Measurements from ENCODE around the gene MYBPC2.
A peak's percentile ranks its signal among the peaks of the same experiment; 100 is the strongest.

Gene MYBPC2

GRCh38 chr19:50475101-50475568, 42.4 kb downstream of the MYBPC2 start:
- Histone ChIP-seq H2BK5ac (ENCODE audit: low read depth, low read length, poor library complexity) (no peak overlapping the region), H3K18ac (ENCODE audit: low read length) (no peak overlapping the region), H3K27ac (ENCODE audit: low read depth, low read length) (no peak overlapping the region), H3K9me3 (ENCODE audit: insufficient read depth, low read depth, low read length) (peaks cover 4% of the 10 kb centered on the region), H2AK5ac (ENCODE audit: low read length) (no peak overlapping the region), H3K36me3 (ENCODE audit: control insufficient read depth in 1 of 2, insufficient read depth in 2 of 2, low read length in 2 of 2) (peaks cover 20% of the 10 kb centered on the region in 2 experiments), H3K4ac (ENCODE audit: low read depth, low read length) (no peak overlapping the region), H2BK12ac (ENCODE audit: low read length) (no peak overlapping the region), H4K8ac (ENCODE audit: low read depth, low read length) (no peak overlapping the region), H2AFZ (ENCODE audit: insufficient read depth, low read length, poor library complexity) (no peak overlapping the region), H3K14ac (ENCODE audit: low read length) (no peak overlapping the region), H3K79me1 (ENCODE audit: low read length) (peaks cover 3% of the 10 kb centered on the region), H3K9ac (ENCODE audit: low read length) (no peak overlapping the region), H2BK120ac (ENCODE audit: insufficient read depth, low read length, poor library complexity) (no peak overlapping the region), H3K4me2 (ENCODE audit: low read length) (no peak overlapping the region), H4K12ac (ENCODE audit: low read depth, low read length) (no peak overlapping the region), H3K4me3 (ENCODE audit: low read depth, low read length) (no peak overlapping the region), H3K23ac (ENCODE audit: low read length) (no peak overlapping the region), H3K4me1 (ENCODE audit: control insufficient read depth in 1 of 2, insufficient read depth in 2 of 2, low read length in 2 of 2) (peaks cover 3 to 13% of the 10 kb centered on the region in 2 experiments), H4K91ac (ENCODE audit: low read depth, low read length) (no peak overlapping the region), H3K79me2 (ENCODE audit: control insufficient read depth, insufficient read depth, low read length, poor library complexity) (peaks cover 5% of the 10 kb centered on the region), H3K27me3 (ENCODE audit: insufficient read depth, low read length) (no peaks in the 10 kb centered on the region)
- no peak for DNase-seq
- WGBS (ENCODE audit: extremely low coverage, insufficient coverage, insufficient read length), result no CpG with 5 or more reads among the region's 12 CpGs

- Histone ChIP-seq H3K18ac (ENCODE audit: low read length) (peak overlapping the region; percentile 74), H3K79me1 (ENCODE audit: low read length) (peaks cover 3% of the 10 kb centered on the region), H3K9me3 (ENCODE audit: insufficient read depth, low read depth, low read length) (peaks cover 4% of the 10 kb centered on the region), H3K27me3 (ENCODE audit: insufficient read depth, low read length) (no peaks in the 10 kb centered on the region), H3K4me2 (ENCODE audit: low read length) (peak overlapping the region; percentile 78), H3K9ac (ENCODE audit: low read length) (no peak overlapping the region), H4K8ac (ENCODE audit: low read depth, low read length) (peak overlapping the region; percentile 96), H2BK12ac (ENCODE audit: low read length) (no peak overlapping the region), H3K79me2 (ENCODE audit: control insufficient read depth, insufficient read depth, low read length, poor library complexity) (peaks cover 5% of the 10 kb centered on the region), H3K36me3 (ENCODE audit: control insufficient read depth in 1 of 2, insufficient read depth in 2 of 2, low read length in 2 of 2) (peaks cover 26 to 27% of the 10 kb centered on the region in 2 experiments), H3K14ac (ENCODE audit: low read length) (no peak overlapping the region), H2AK5ac (ENCODE audit: low read length) (peak overlapping the region; percentile 58), H3K4me1 (ENCODE audit: control insufficient read depth in 1 of 2, insufficient read depth in 2 of 2, low read length in 2 of 2) (peaks cover 3 to 13% of the 10 kb centered on the region in 2 experiments), H3K4me3 (ENCODE audit: low read depth, low read length) (peak overlapping the region; percentile 55), H2BK5ac (ENCODE audit: low read depth, low read length, poor library complexity) (no peak overlapping the region), H3K27ac (ENCODE audit: low read depth, low read length) (no peak overlapping the region), H4K91ac (ENCODE audit: low read depth, low read length) (peak overlapping the region; percentile 59), H3K23ac (ENCODE audit: low read length) (no peak overlapping the region), H3K4ac (ENCODE audit: low read depth, low read length) (no peak overlapping the region), H4K12ac (ENCODE audit: low read depth, low read length) (no peak overlapping the region), H2AFZ (ENCODE audit: insufficient read depth, low read length, poor library complexity) (peak overlapping the region; percentile 68), H2BK120ac (ENCODE audit: insufficient read depth, low read length, poor library complexity) (no peak overlapping the region)
- DNase-seq, result no peak
- WGBS (ENCODE audit: extremely low coverage, insufficient coverage, insufficient read length), result no CpG with 5 or more reads among the region's 29 CpGs
These were observed 43.1 kb downstream of the MYBPC2 start for GRCh38 chr19:50475736-50476223.

- H2BK120ac ChIP-seq (ENCODE audit: insufficient read depth, low read length, poor library complexity), result peak within 1 kb of the TSS; percentile 69
- WGBS (ENCODE audit: extremely low coverage, insufficient coverage, insufficient read length), result no CpG with 5 or more reads among the region's 58 CpGs
These were observed 43.7 kb downstream of the MYBPC2 start, which contains the start of the genes EMC10 and GARIN5A for GRCh38 chr19:50476224-50476906. EMC10 (plus strand) TSS chr19:50476507; CDS start chr19:50476545, 38 bp downstream. GARIN5A (minus strand) TSS chr19:50476848; CDS start chr19:50476388, 460 bp downstream.

GRCh38 chr19:50476907-50477238, 44.2 kb downstream of the MYBPC2 start:
- H4K91ac ChIP-seq (ENCODE audit: low read depth, low read length), result no peak overlapping the region
- no peak overlapping the region for H3K27ac ChIP-seq (ENCODE audit: low read depth, low read length)
- no peaks in the 10 kb centered on the region for H3K27me3 ChIP-seq (ENCODE audit: insufficient read depth, low read length)
- no CpG with 5 or more reads among the region's 20 CpGs for WGBS (ENCODE audit: extremely low coverage, insufficient coverage, insufficient read length)
- peaks cover 5% of the 10 kb centered on the region for H3K79me2 ChIP-seq (ENCODE audit: control insufficient read depth, insufficient read depth, low read length, poor library complexity)
- H2BK120ac ChIP-seq (ENCODE audit: insufficient read depth, low read length, poor library complexity), result no peak overlapping the region
- H3K4me1 ChIP-seq (ENCODE audit: control insufficient read depth in 1 of 2, insufficient read depth in 2 of 2, low read length in 2 of 2), result peaks cover 3 to 13% of the 10 kb centered on the region in 2 experiments
- H2BK12ac ChIP-seq (ENCODE audit: low read length), result no peak overlapping the region
- H4K12ac ChIP-seq (ENCODE audit: low read depth, low read length), result no peak overlapping the region
- peaks cover 37 to 38% of the 10 kb centered on the region in 2 experiments for H3K36me3 ChIP-seq (ENCODE audit: control insufficient read depth in 1 of 2, insufficient read depth in 2 of 2, low read length in 2 of 2)
- H3K14ac ChIP-seq (ENCODE audit: low read length), result no peak overlapping the region
- no peak overlapping the region for H4K8ac ChIP-seq (ENCODE audit: low read depth, low read length)
- H3K4me2 ChIP-seq (ENCODE audit: low read length), result peak overlapping the region; percentile 78
- H3K9ac ChIP-seq (ENCODE audit: low read length), result no peak overlapping the region
- H3K79me1 ChIP-seq (ENCODE audit: low read length), result peaks cover 3% of the 10 kb centered on the region
- DNase-seq, result no peak
- H3K4me3 ChIP-seq (ENCODE audit: low read depth, low read length), result peak overlapping the region; percentile 83
- H3K4ac ChIP-seq (ENCODE audit: low read depth, low read length), result no peak overlapping the region
- H2AFZ ChIP-seq (ENCODE audit: insufficient read depth, low read length, poor library complexity), result no peak overlapping the region
- no peak overlapping the region for H3K23ac ChIP-seq (ENCODE audit: low read length)
- no peak overlapping the region for H3K18ac ChIP-seq (ENCODE audit: low read length)
- H2AK5ac ChIP-seq (ENCODE audit: low read length), result no peak overlapping the region
- peaks cover 4% of the 10 kb centered on the region for H3K9me3 ChIP-seq (ENCODE audit: insufficient read depth, low read depth, low read length)
- H2BK5ac ChIP-seq (ENCODE audit: low read depth, low read length, poor library complexity), result no peak overlapping the region

More at GRCh38 chr19:50476224-50476906, 43.7 kb downstream of the MYBPC2 start, which contains the start of the genes EMC10 and GARIN5A:
- H3K4me3 ChIP-seq (ENCODE audit: low read depth, low read length), result peak within 1 kb of the TSS; percentile 83
- DNase-seq, result peak; percentile 96 to 98
- peaks cover 32 to 33% of the 10 kb centered on the region in 2 experiments for H3K36me3 ChIP-seq (ENCODE audit: control insufficient read depth in 1 of 2, insufficient read depth in 2 of 2, low read length in 2 of 2)
- H3K9ac ChIP-seq (ENCODE audit: low read length), result peak within 1 kb of the TSS; percentile 89
- peak within 1 kb of the TSS; percentile 73 for H3K4ac ChIP-seq (ENCODE audit: low read depth, low read length)
- H4K8ac ChIP-seq (ENCODE audit: low read depth, low read length), result peak within 1 kb of the TSS; percentile 98
- H2BK12ac ChIP-seq (ENCODE audit: low read length), result no peak within 1 kb of the TSS
- H3K4me1 ChIP-seq (ENCODE audit: control insufficient read depth in 1 of 2, insufficient read depth in 2 of 2, low read length in 2 of 2), result peaks cover 3 to 13% of the 10 kb centered on the region in 2 experiments
- peaks cover 5% of the 10 kb centered on the region for H3K79me2 ChIP-seq (ENCODE audit: control insufficient read depth, insufficient read depth, low read length, poor library complexity)
- peak within 1 kb of the TSS; percentile 93 for H4K91ac ChIP-seq (ENCODE audit: low read depth, low read length)
- peak within 1 kb of the TSS; percentile 97 for H3K14ac ChIP-seq (ENCODE audit: low read length)
- peak within 1 kb of the TSS; percentile 91 for H2AFZ ChIP-seq (ENCODE audit: insufficient read depth, low read length, poor library complexity)
- no peaks in the 10 kb centered on the region for H3K27me3 ChIP-seq (ENCODE audit: insufficient read depth, low read length)
- H2BK5ac ChIP-seq (ENCODE audit: low read depth, low read length, poor library complexity), result peak within 1 kb of the TSS; percentile 65
- peak within 1 kb of the TSS; percentile 82 for H3K27ac ChIP-seq (ENCODE audit: low read depth, low read length)
- H3K9me3 ChIP-seq (ENCODE audit: insufficient read depth, low read depth, low read length), result peaks cover 4% of the 10 kb centered on the region
- peak within 1 kb of the TSS; percentile 88 for H3K18ac ChIP-seq (ENCODE audit: low read length)
- H3K79me1 ChIP-seq (ENCODE audit: low read length), result peaks cover 3% of the 10 kb centered on the region
- H4K12ac ChIP-seq (ENCODE audit: low read depth, low read length), result peak within 1 kb of the TSS; percentile 96
- H3K23ac ChIP-seq (ENCODE audit: low read length), result no peak within 1 kb of the TSS
- H2AK5ac ChIP-seq (ENCODE audit: low read length), result peak within 1 kb of the TSS; percentile 58
- H3K4me2 ChIP-seq (ENCODE audit: low read length), result peak within 1 kb of the TSS; percentile 78

All from trophoblast cell (in vitro differentiated cells and primary cell).